ENCODE data around the gene RNASE12.

RNASE12 gene, protein sequence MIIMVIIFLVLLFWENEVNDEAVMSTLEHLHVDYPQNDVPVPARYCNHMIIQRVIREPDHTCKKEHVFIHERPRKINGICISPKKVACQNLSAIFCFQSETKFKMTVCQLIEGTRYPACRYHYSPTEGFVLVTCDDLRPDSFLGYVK

DNA sequence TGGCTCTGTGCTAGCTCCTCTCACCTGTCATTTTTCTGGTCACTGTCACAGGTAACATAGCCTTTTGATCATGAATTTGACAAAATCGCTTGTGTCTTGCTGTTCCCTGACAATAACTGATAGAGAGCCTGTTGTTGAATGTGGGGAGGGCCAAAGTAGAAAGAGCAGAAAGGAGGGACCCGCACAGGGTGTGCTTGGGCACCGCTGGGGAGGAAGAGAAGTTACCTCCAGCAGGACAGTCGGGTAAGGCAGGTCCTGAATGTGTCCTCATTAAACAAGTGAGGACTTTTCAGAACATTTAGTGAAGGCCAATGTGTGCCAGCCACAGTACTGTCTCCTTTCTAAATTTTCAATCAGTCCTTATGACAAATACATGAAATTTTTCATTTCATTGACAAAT lies at the start of gene RNASE12:
RNASE12 (minus strand) TSS at position 142 of the 400 bp plus-strand sequence. CDS start 653 bp downstream, outside the sequence.
- no peak for TF ChIP-seq GATA2 (IDR thresholded peaks at IDR 0.05; ENCODE audit: low read depth, low read length)
- TF ChIP-seq GATA3 (IDR thresholded peaks at IDR 0.05; ENCODE audit: low read depth, low read length): no peak

DNA sequence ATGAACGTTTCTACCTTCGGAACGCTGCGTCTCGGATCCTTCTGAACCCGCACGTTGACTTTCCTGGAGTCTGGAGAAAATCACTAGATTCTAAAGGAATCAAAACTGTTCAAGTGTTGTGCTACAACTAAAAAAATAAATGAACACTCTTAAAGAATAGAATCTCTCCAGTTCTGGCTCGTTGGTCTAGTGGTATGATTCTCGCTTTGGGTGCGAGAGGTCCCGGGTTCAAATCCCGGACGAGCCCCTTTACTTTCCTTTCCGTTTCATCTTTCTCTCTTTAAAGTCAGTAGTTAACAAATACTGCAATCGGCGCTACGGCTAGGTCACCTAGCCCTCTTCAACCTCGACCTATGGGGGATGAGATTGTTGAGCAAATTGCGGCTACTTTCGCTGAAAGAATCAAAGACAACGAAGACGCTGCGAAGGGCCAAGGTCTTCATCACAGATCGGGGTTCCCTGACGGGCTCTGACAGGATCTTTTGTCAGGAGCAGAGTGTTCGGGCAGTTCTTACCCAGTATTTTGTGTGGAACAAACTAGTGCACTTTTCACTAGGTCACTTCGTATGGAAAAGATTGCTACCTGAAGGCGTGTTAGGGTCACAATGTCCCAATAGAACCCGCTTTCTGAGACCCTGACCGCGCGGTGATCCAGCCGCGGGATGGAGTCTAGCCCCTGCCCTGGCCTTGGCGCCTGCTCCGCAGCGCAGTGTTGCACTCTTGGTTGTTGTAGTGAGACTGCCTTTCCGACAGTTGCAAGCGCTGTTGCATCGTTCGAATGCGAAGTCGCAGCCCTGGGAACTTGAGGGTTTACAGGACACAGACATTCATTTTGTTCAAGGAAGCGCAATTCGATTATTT lies 41.9 kb upstream of the RNASE12 start:
- TF ChIP-seq GATA3 (IDR thresholded peaks at IDR 0.05; ENCODE audit: low read depth, low read length): no peak
- no peak for TF ChIP-seq GATA2 (IDR thresholded peaks at IDR 0.05; ENCODE audit: low read depth, low read length)

DNA sequence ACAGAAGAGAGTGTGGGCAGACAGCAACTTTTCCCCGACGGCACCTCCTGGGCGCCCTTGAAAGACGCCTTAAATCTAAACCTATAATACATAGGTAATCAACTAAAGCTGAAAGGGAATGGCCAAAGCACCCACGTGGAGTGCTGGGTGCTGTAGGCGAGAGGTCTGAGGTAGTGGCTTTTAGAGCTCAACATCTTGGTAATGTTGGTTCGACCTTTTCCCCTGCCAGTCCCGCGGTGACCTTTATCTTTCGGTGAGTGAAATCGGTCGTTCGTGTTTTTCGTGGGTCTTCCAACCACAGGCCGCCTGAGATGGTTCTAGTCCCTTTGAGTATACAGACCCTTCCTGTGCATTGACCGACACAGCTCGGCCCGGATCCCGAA lies 41.3 kb upstream of the RNASE12 start:
- TF ChIP-seq GATA3 (IDR thresholded peaks at IDR 0.05; ENCODE audit: low read depth, low read length): no peak
- no peak for TF ChIP-seq GATA2 (IDR thresholded peaks at IDR 0.05; ENCODE audit: low read depth, low read length)

DNA sequence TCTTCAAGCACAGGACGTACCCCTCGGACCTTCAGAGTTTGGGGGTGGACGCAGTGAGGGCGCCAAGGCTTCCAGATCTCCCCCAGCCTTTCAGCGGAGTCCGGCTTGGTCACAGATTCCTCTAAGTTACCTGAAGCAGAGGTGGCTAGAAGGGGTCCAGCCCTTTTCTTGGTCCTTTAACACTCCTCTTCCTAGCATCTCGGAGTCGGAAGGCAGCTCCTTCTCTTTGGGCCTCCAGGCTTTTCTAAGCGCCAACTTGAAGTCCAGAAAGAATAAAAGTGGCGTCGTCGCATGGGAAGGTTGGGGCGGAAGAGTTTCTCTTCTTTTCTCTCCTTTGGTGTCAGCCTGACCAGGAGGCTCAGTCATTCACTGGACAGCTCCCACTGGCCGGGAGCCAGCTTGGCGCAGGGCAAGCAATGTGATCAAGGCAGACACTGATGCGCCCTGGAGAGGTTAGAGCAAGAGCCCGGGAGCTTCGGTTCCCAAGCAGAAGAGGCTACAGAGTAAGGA lies 40.8 kb upstream of the RNASE12 start:
- TF ChIP-seq GATA2 (IDR thresholded peaks at IDR 0.05; ENCODE audit: low read depth, low read length) (no peak), GATA3 (IDR thresholded peaks at IDR 0.05; ENCODE audit: low read depth, low read length) (no peak)

DNA sequence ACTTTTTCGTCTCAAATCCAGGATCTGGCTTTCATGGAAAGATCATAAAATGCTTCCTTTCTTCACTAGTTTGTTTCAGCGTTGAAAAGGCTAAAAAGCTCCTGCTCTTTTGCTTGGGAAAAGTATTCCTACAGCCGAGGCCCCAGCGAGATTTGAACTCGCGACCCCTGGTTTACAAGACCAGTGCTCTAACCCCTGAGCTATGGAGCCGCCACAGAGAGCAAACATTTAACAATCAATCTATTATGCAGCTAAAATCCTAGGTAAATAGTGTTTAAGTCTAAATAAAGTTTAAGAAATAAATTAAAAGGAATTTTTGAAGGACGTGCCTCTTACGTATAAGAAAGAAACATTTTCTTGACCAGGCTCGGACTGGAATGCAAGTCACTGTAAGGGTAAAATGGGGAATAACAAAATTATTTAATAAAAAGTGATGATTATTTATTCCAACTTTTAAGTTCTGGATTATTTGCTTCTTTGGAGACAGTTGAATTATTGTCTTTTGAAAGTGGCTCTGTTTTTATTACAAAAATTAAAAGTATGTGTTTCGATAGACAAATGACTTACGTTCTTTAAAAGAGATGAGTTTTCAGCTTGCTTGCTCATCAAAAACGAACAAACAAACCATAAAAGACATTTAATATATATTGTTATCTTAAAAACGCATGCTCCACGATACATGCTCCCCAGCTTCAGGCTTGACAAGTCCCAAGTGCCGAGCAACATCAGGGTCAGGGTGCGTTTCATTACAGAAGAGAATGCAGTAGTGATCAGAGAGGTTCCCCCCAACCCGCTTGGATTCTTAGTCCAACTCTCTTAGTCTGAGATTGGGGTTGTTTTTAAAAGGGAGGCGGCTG lies 40.1 kb upstream of the RNASE12 start:
- TF ChIP-seq GATA2 (IDR thresholded peaks at IDR 0.05; ENCODE audit: low read depth, low read length) (no peak), GATA3 (IDR thresholded peaks at IDR 0.05; ENCODE audit: low read depth, low read length) (no peak)

DNA sequence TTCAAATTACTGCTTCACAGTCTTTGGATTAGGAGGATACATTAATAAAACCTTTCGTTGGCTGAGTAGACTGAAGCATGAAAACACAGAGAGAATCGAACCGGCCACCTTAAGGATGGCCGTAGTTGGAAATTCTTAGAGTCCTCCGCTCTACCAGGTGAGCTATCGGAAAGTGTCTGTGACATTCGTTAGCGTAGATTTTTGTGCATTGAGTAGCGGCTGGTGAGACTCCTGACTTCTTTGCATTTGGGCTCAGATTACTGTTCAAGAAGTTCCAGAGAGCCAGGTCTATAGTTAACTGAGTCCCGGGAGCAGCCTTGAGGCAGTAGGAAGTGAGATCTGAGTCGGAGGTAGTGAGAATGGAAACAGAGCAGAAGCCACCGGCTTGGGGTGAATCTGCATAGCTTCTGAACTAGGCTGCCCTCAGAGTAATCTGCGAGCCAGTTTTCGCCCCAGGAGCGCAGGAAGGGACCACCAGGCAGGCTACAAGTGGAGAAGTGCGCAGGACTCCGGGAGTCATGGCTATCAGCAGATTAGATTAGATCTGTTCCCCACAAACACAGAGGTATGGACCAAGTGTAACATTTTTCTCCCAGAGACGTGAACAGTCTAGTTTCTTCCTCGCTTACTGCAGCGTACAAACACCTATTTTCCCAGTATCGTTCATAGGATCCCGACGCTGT lies 39.3 kb upstream of the RNASE12 start:
- TF ChIP-seq GATA3 (IDR thresholded peaks at IDR 0.05; ENCODE audit: low read depth, low read length): no peak
- TF ChIP-seq GATA2 (IDR thresholded peaks at IDR 0.05; ENCODE audit: low read depth, low read length): no peak

DNA sequence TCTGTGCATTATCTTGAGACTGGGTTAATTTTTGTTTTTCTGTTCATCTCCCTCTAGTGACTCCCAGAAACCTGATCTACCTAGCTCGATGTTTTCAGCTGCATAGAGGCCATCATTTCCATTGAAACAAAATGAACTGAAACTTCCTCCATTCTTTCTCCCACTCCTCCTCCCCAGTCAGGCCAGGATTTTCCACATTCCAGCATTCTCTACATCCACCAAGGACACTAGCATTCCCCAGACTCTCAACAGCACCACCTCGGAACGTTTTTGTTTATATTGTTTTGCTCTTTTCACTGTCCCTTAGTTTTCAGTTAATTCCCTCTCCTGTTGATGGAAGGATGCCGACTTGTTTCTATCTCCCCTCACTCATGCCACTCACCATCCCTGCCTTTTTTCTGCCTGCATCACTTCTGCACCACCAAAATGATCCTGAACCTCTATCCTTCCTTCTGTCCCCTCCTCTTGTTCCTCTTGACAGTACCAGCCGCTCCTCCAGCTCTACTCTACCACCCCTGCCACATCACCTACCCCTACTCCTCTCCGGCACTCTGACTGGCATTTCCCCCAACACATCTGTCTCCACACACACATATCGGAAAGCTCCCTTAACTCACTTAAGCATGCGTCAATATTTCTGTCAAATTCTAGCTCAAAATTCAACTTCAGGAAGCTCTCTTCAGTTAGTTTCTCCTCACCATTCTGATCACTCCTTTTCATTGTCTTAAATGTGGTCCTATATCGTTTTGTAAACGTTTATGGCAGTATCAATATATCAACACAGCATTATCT lies 37.1 kb upstream of the RNASE12 start:
- TF ChIP-seq GATA3 (IDR thresholded peaks at IDR 0.05; ENCODE audit: low read depth, low read length) (no peak), GATA2 (IDR thresholded peaks at IDR 0.05; ENCODE audit: low read depth, low read length) (no peak)

DNA sequence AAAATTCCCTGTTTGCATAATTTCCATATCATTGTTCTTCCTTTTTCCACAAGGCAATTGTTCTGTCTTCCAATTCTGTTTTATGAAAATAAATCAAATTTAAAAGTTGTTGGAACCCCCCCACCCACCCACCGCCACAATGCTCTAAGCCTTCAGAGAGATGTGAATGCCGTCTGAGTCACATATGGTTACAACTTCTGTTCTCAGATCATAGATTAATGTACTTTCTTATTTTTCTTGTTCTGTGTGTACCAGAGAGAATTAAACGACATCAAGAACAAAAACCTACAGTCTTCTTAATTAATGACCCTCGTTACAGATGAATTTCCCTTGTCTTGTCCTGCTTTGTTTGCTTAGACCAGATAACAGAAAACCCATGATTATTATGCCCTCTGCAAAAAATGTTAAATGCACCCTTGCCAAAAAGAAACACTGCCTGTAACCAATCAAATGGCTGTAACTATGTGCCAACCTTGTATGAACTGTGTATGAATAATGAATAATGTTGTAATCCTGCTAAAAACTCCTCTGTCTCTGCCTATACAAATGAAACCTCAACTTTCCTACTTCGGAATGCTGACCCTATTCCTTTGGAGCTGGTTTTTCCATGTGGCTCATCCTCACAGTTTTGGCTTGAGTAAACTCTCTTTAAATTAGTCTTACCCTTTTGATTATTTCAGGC lies 36.3 kb upstream of the RNASE12 start:
- no peak for TF ChIP-seq GATA3 (IDR thresholded peaks at IDR 0.05; ENCODE audit: low read depth, low read length)
- TF ChIP-seq GATA2 (IDR thresholded peaks at IDR 0.05; ENCODE audit: low read depth, low read length): no peak

DNA sequence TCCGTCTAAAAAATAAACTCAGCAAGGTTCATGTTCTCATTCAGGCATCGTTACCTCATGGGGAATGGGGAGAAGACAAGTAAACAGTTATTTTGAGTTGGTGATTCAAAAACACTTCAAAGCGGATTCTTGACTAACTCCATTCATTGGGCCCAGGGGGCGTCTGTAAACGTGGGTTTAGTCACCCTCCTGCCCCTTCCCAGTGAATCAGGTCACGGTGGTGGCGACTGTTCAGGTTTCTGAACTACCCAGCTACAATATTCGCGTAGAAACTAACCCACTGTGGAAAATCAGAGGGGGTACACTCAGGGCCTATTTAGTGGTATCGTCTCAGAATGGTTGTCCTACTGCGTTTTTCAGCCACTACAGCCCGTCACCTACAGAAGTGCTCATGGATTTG lies 35.1 kb upstream of the RNASE12 start:
- TF ChIP-seq GATA3 (IDR thresholded peaks at IDR 0.05; ENCODE audit: low read depth, low read length) (no peak), GATA2 (IDR thresholded peaks at IDR 0.05; ENCODE audit: low read depth, low read length) (no peak)

DNA sequence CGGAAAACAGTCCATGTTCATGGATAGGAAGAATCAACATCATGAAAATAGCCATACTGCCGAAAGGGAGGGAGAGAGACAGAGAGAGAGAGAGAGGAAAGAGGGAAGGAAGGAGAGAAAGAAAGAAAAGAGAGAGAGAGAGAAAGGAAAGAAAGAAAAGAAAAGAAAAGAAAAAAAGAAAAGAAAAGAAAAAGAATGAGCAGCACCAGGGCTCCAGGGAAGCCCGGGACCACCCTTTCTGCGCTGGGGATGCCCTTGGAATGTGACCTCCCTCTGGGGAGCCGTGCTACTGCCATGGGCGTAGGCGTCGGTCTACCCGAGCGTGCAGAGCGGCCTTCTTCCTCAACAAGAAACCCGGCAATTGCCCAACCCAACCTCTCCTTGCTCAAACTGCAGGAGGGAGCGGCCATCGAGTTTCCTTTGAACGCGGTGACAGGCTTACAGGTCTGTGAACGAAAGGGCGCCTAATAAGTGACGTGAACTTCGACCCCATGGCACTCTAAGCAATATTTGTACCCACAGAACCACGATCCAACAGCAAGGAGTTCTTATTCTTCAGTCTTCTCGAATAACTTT lies 33.4 kb upstream of the RNASE12 start:
- TF ChIP-seq GATA2 (IDR thresholded peaks at IDR 0.05; ENCODE audit: low read depth, low read length): no peak
- TF ChIP-seq GATA3 (IDR thresholded peaks at IDR 0.05; ENCODE audit: low read depth, low read length): no peak

DNA sequence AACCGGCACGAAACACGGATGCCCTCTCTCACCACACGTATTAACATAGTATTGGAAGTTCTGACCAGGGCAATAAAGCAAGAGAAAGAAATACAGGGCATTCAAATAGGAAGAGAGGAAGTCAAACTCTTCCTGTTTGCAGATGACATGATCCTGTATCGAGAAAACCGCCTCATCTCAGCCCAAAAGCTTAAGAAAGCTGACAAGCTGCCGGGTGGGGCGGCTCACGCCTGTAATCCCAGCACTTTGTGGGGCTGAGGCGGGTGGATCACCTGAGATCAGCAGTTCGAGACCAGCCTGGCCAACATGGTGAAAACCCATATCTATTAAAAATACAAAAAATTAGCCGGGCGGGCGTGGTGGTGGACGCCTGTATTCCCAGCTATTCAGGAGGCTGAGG lies 32.6 kb upstream of the RNASE12 start:
- no peak for TF ChIP-seq GATA3 (IDR thresholded peaks at IDR 0.05; ENCODE audit: low read depth, low read length)
- no peak for TF ChIP-seq GATA2 (IDR thresholded peaks at IDR 0.05; ENCODE audit: low read depth, low read length)

DNA sequence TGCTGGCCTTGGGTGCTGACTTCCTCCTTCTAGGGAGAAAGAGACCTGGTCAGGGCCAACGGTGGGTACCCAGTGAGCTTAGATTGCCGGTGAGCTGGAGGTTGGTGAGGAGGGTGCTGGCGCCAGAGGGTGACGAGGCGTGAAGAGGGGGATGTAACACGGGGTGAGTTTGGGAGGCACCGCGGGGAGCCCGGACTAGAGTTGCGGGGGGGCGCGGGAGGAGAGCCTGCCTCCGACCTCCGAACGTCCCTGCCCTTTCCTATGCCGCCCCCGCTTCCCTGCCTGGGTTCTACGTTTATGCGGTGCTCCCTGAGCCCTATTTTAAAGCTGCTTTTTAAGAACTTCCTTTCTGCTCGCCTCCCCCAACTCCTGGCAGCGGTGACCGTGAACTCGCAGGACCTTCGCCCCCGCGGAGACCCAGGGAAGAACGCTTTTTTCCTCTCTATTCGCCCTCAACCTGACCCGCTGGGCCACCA lies 31.7 kb upstream of the RNASE12 start:
- no peak for TF ChIP-seq GATA3 (IDR thresholded peaks at IDR 0.05; ENCODE audit: low read depth, low read length)
- no peak for TF ChIP-seq GATA2 (IDR thresholded peaks at IDR 0.05; ENCODE audit: low read depth, low read length)
